Stimulated activated CD8-positive, alpha-beta memory T cell treated with anti-CD3 and anti-CD28 coated beads, Interleukin-7, amount 100 ng/mL, for 1 hour (primary cell): ENCODE measurements around the gene RUNX1.

ENCODE experiments used
- DNase-seq, 2 donors: peaks; one replicate each; pipeline ENCODE4 v3.0.0-alpha.2; 2020; ENCODE audit warnings: low read depth in 2 of 2

The RUNX1 gene

DNA sequence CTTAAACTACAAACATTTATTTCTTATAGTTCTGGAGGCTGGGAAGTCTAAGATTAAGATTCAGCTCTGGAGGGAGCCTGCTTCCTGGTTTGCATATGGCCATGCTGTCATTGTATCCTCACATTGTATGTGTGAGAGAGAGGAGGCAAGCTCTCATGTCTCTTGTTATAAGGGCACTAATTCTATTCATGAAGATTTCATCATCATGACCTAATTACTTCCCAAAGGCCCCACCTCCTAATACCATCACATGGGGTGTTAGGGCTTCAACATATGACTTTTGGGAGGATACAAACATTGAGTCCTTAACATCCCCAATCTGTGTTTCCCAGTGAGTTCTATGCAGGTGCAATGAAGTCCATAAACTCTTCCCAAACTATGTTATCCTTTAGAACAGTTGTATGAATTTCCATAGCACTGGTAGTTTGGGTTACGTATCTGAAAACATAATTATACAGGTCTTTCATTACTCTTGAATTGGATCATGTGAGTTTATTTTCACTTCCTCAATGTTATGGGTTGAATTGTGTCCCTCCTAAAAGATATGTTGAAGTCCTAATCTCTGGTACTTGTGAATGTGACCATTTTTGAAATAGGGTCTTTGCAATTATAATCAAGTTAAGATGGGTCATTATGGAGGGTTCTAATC lies 124.2 kb downstream of the RUNX1 start:
- DNase-seq: no peak

DNA sequence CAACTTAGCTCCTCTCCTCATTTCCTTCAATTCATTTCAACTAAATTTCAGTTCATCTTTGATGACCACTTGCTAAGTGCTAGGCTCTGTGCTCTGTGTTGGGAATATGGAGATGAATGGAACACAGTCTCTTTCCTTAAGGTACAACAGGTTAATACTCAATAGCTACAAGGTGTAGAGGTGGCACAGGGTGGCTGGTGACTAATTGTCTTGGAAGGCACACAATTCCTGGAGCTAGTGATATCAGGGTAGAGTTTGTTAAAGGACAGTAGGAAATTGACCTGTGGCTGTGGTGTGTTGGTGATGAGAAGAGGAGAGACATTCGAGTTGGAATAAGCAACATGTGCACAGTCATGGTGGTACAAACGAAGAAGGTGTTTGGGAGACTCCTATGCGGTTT lies 124.9 kb downstream of the RUNX1 start:
- no peak for DNase-seq

DNA sequence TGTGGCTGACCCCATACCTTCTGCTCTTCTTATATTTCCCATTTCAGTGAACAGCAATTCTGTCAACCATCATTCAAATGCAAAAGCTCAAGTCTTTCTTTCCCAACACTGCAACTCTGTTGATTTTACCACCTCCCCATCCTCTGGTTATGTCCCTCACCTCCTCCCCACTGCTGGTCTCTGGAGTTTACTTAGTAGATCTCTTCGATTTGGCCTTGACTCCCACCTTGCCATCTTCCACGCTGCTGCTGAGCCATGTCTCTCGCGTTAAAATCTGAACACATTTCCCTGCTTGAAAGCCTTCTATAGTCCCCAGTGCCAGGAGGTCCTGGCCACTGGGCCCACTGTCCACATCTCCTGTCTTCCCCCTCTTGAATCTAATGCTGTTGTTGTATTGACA lies 125.5 kb downstream of the RUNX1 start:
- DNase-seq: no peak

DNA sequence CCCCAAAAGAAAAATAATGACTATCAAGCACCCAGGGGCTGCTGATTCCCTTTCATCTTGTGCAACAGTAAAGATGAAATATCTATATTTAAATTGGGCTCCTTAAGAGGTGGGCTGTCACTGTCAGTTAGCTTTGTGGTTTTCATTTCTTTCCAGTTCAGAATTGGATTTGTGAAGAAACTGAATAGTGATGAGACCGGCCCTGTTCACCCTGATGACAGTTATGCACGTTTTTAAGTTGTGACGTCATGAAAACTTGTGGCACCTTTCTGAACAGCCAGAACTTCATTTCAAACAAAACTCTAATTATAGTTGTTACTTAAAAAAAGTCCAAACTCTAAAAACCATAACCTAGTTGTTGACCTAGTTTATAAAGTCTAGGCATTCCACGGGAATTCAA lies 125.9 kb downstream of the RUNX1 start:
- no peak for DNase-seq

DNA sequence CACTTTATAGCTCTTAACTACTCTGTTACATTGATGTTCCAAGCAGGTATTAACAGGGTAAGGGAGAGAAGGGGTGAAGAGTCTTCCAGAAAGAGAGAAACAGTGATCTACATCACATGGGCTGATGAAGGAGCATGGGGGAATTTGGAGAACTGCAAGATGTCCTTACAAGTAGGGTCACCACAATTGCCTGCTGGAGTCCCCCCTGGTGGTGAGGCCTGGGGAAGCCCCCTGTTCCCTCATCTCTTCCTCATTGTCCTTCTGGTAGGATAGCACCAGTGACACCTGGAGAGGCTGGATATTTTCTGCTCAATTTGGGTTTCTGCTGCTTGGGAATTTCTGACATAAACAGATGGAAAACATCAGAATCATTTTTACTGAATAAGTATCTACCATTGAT lies 126.6 kb downstream of the RUNX1 start:
- DNase-seq: no peak

DNA sequence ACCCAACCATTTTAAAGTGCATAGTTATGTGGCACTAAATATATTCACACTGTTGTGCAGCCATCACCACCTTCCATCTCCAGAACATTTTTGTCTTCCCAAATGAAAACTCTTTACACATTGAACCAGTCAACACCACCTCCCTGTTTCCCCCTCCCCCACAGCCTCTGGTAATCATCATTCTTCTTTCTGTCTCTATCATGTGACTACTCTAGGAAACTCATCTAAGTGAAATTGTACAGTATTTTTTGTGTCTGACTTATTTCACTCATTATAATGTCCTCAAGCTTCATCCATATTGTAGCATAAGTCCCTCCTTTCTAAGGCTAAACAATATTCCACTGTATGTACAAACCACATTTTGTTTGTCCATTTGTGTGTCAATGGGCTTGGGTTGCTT lies 128.0 kb downstream of the RUNX1 start:
- DNase-seq: no peak

DNA sequence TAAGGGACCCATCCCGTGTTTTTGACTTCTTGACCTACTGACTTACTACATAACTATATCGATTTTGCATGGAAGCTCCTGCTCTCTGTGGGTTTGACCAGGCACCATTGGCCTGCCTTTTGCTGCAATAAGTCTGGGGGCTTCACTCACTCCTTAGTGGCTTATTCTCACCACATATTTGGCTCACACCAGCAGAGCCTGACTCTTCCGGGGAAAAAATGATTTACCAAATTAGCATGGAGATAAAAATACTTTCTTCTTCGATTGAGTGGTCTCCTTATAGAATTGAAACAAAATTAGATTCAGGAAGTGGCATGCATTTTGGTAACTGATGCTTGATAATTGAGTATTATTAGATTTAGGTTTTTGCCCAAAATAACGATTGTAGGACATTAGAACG lies 129.7 kb downstream of the RUNX1 start:
- no peak for DNase-seq

DNA sequence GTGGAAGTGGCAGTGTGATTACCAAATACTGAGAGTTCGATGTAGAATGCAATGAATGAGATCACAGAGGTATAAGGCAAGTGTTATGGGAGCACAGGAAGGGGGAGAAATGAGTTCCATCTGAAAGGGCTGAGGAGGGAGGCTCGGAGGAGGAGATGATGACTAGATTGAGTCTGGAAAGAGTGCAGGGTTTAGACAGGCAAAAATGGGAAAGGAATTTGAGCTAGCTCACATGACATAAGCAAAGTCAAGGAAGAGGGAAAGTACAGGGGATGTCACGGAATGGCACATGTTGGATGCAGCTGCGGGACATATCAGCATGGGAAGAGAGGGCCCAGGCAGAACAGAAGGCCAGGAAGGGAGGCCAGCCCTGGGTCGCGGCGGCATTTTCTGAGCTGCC lies 132.7 kb downstream of the RUNX1 start:
- no peak for DNase-seq

DNA sequence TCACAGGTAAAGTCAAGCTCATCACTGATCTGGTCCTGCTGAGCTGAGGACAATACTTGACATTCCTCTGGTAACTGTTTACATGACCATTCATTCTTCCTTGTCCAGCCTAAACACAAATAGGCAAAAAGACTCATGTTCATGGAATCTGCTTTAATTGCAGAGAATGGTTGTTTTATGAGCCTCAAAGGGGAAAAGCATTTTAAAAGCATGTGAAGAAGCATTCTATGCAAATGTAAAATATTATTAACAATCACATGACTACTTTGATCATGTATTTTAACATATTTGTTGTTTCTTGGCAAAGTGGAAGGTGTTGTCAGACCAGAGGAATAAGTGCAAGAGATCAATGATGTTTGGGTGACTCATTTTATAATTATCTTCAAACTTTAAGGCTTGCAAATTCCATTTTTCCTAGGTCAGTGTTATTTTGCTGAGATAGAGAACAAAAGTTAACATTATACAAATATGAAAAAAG lies 133.7 kb downstream of the RUNX1 start:
- no peak for DNase-seq

DNA sequence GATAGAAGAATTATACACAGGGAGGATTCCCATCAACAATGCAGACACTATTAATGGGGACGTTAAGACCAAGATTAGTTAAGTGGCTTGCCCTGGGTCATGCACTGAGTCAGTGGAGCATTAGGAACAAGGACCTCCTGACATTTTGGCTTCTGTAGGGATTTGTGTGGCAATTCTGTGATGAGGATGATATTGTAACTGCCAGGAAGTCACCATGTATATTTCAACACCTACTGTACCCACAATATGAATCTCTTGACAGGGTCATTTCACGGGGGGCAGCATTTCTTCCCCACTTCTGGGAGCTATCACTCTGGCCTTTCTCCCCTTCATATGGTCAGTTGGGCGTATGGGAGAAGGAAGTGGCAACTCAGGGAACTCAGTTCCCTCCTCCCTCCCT lies 134.9 kb downstream of the RUNX1 start:
- DNase-seq: no peak

DNA sequence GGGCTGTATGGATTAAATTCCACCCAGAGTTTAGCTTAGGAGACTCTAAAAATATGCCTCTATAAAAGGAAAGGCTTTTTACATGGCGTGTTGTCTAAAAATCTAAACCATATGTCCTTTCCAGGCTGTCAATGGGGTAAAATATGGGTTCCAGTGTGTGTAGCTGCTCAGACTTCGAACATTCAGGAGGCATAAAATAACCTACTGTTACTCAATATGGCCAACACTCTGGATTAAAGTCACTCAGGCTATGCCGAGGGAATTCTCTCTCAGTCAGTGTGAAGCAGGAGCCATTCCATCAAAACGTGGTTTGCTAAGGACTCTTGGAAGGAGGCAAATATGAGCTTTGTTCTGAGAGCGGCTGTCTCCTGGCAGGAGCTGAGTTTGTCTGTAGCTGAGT lies 135.3 kb downstream of the RUNX1 start:
- no peak for DNase-seq

DNA sequence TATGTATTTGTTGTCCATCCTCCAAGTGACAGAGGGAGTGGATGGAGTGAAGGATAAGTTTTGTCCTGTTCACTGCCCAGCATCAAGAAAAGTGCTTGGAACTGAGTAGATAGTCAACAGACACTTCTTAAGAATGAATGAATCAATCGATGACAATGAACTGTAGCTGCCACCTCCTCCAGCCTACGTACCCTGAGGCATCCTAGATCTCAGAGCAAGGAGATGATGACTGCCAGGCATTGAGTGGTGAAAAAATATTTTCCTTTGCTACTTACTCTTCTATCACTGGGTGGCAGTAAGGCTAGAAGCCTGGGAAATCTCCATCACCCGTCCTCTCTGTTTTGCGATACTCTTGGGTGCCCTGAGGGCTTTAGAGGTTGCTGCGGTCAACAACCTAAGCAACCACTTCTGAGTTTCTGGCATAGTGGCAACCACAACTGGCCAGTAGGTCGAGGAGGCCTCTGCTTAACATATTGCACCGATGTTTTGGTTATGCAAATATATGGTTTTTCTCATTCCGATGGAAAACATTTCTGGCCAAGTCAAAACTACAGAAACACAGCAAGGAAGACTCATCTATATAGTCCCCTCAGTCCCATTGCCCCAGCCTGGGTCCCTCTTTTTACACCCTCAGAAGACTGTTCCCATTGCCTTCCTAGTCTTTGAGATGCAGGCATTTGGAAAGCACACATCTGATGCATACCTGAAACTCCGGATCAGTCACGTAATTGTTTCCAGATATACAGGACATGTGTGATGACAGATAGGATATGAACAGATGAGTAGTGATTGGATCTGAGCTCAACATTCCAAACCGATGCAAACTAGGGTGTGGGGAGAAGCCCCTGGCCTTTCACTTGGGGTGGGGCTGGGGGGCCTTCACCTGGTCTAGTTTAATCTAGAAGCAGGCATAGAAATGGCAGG lies 136.8 kb downstream of the RUNX1 start:
- no peak for DNase-seq

DNA sequence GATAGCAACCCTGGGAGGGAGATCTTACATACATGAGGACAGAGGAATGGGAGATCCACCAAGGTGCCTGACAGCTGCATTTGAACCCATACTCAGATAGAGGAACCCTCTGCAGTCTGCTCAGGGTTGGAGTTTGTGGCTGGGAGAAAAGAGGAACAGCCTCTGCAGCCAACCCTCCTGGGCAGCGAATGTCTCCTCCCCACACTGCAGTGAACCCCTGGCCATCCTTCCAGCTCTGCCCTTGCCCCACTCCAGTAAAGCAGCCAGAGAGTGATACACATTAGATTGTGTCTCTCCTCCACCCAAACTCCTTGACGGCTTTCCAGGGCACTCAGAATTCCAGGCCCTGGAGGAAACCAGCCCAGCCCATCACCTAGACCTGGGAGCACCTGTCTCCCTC lies 137.7 kb downstream of the RUNX1 start:
- DNase-seq: no peak

DNA sequence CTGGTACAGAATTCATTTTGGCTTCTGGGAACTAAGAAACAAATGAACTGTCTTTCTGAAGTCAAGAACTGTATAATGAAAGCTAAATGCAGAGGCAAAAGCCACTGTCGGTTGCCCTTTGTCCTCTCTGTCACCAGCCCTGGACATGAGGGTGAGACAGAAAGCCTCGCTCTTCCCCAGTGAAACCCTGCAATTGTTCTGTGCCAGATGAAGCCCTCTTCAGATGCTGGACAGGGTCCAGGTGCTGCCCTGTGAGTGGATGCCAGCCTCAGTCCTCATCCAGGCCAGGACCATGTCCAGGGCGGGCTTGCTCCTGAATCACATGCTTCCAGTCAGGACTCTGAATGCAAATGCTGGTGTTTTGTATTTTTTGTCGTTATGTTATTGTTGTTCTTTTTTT lies 138.7 kb downstream of the RUNX1 start:
- DNase-seq: no peak

DNA sequence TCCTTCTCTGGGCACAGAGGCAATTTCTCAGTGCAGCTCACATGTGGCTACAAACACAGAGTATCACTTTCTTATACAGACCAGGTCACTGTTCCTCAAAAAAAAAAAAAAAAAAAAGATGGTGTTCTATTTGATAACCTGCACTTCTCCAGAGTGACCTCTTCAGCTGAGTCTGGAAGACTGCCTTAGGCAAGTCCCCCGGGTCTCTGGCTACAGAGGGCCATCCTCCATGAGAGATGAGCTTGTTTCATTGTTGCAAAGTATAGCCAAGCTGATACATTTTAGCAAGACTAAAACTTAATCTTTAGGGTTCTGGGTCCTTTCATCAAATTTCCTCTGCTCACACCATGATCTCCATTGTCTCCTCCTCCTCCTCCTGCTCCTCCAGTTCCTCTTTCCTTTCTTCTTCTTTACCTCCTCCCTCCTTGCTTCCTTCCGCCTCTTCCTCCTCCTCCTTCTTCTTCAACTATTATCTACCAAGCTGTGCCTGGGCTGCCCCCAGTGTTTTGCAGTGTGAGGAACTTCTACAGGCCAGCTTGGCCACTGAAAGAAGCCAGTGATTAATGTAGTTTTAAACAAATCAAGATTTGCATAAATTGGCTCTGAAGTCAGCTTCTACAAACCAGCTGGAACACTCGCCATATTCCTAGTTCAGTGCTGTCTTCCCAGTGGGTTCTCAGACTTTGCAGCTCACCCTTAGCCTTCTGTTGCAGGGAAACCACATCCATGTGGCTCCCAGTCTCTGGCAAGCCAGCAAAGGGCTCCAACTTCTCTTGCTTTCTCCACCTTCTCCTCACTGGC lies 139.4 kb downstream of the RUNX1 start:
- DNase-seq: no peak

DNA sequence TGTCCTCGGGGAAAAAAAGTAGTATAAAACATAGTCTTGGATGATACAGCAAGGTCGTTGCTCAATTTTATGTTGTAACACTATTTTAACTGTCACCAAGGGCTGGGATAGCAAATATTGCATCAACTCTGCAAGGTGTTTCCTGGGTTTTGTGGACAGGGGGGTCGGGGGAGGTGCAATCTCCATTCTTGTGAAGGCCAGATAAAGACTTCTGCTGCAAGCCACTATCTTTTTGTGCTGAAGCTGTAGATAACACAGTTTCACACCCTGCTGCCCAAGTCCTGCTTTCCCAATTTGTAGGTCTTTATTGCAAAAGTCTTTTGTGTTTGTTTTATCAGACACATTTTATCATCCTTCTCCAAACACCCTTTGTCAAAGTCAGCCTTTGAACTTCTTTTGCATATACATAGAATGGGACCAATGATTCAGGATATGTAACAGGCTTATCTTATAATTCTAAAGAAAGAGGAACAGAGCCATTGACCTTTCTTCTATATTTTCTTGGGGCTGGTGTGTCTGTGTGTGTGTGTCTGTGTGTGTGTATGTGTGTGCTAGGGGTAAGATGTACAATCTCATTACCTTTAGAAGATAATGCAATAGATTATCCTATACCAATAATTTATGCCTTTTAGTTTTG lies 140.6 kb downstream of the RUNX1 start:
- no peak for DNase-seq

DNA sequence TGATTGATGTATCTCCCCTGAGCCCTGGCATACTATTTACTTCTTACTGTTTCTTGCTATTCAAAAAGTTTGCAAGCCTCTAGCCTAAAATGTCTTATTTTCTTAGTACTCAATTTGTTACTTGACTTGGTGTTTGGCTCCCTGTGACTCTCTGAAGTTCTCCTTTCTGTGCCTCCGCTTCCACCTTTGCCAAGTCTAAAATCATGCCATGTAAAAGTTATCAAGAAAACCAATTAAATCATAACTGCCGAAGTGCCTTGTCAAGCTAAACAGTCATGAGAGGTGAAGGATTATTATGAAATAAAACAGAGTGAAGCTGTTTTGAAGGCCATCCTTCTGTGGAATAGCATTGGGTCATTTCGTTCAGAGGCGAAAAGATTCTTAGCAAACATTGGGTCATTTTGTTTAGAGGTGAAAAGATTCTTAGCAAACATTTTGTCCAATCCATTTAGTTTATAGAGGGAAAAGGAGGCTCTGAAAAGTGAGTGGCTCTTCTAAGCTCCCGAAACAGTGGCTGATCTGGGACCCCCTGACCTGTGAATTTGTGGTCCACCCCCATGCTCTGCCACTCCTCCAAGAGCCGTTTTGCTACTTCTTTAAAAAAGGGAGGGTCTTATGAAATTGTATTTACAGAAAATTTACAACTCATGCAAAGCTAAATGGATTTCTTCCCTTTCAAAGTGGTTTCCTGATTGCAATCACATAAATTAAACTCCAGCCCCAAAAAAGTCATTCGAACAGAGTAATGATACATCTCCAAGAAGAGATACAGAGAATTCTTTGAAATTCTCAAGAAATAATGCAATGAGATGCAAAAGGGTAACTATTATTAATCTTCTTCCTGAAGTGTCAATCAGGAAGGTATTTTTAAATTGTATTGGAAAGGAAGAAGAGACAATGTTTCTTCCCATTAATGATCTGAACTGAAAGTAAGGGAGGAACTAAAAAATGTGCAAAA lies 141.4 kb downstream of the RUNX1 start:
- DNase-seq: no peak

DNA sequence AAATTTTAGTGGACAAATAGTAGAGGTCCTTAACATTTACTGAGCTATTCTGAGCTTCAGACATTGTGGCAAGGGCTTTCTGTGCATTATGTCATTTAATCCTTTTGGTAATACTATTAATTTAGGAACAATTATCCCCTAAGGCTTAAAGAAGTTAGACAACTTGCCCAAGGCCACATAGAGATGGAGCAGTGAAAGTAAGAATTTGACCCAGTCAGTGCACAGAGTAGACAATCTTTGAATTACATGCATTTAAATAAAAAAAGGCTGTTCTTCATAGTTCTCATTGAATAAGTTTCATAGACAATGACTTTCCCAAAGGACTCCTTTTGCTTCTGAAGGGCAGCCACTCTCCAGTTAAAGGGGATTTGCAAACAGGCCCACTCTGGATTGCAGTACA lies 142.7 kb downstream of the RUNX1 start:
- DNase-seq: no peak

DNA sequence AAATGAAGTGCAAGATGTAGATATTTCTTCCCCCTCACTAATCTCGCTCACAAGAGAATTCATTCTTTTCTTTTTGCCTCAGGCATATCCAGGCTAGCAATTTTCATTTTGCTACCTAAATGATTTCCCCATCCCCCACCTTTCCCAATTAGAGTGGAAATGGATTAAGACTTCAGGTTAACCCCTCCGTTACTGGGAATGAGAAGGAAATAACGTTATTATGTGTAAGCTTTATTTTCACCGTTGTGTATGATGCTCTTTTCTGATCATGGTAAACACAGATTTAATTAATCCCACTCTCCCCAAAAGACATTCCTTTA lies 143.9 kb downstream of the RUNX1 start:
- DNase-seq: no peak

DNA sequence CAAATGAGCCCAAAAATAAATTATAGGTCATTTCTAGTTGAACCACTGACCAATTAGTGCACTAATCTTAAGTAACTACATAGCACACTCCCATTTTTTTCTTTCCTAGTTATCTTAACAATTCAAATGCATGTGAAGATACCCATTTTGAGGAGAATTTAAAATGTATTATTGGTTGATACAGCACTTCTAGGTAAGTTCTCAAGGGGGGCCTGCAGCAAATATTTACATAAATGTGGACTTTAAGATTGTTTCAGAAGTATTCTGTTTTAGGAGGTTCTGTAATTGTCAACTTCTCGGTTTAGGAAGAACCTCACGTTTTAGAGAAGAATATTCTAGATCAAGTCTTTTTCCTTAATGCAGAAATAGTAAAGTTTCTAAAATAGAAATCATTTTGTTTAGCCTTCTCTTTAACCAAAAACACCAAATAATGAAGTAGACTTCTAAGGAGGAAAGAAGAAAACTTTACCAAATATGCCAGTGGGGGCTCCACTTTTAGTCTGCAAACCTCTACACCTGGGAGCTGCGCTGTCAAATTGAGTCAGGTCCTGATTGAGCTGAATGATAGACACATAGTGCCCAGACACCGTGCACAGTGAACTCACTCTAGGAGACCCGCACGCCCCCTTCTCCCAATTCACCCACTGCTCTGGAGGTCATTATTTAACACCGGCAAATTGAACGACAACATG lies 144.4 kb downstream of the RUNX1 start:
- no peak for DNase-seq
